ENCODE measurements around the gene IL18RAP.

Gene IL18RAP

DNA sequence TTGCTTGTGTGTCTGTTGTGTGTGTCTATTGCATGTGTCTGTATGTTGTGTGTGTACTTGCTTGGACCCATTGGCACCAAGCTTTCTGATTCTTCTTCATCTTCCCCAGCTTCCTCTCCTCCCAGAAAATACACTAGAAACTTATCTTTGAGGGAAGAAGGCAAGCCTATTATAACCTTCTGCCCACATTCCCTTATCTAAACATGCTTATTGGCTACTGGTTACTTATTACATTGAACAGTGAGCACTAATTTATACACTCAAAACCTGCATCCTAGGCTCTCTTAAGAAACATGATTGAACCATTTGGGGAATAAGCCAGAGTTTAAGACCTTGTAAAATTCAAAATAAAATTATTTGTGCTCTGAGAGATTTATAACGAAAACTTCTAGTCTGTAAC lies 76.6 kb downstream of the IL18RAP start:
- TF ChIP-seq, protein P1, sequence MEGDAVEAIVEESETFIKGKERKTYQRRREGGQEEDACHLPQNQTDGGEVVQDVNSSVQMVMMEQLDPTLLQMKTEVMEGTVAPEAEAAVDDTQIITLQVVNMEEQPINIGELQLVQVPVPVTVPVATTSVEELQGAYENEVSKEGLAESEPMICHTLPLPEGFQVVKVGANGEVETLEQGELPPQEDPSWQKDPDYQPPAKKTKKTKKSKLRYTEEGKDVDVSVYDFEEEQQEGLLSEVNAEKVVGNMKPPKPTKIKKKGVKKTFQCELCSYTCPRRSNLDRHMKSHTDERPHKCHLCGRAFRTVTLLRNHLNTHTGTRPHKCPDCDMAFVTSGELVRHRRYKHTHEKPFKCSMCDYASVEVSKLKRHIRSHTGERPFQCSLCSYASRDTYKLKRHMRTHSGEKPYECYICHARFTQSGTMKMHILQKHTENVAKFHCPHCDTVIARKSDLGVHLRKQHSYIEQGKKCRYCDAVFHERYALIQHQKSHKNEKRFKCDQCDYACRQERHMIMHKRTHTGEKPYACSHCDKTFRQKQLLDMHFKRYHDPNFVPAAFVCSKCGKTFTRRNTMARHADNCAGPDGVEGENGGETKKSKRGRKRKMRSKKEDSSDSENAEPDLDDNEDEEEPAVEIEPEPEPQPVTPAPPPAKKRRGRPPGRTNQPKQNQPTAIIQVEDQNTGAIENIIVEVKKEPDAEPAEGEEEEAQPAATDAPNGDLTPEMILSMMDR (IDR thresholded peaks at IDR 0.05; ENCODE audit: low read depth, low read length), result no peak
- no peaks in the 10 kb centered on the region for H3K36me3 ChIP-seq
- DNase-seq, result no peak

More for the DNA sequence above, 76.6 kb downstream of the IL18RAP start:
- Histone ChIP-seq H3K4me1 (no peaks in the 10 kb centered on the region), H3K4me3 (ENCODE audit: low read depth, low read length) (no peak overlapping the region), H3K27me3 (no peaks in the 10 kb centered on the region), H3K9me3 (no peaks in the 10 kb centered on the region)

All from BE2C (cell line).